IMR-90 (cell line): ENCODE results near the gene EIF6. TPM values are rescaled to one million over a fixed set of nuclear protein-coding genes. Genes with fewer than 3 reads are reported as not detected.

Experiments
- ATAC-seq: fragments of 200-7000 bp; cut with Tn5 transposase; 2 replicates; pipeline ENCODE4 v1.9.1; 2020; ENCODE audit warnings: low read depth, mild to moderate bottlenecking, moderate library complexity
- BruUV-seq: library from RNA; stranded (reverse); fragments of 400-500 nt; replicated peaks from 2 replicates; lab custom pipeline; 2021; lab: Mats Ljungman, UMichigan
- CTCF ChIA-PET: fragments of 300-600 bp; formaldehyde crosslinking; extraction: SDS; loops from one replicate; lab custom pipeline; 2021; ENCODE audit warnings: antibody characterized with exemption; lab: Yijun Ruan, JAX
- POLR2A ChIA-PET: fragments of 300-600 bp; sonication (Branson Sonifier 250); formaldehyde crosslinking; loops from one replicate; lab custom pipeline; 2022; ENCODE audit warnings: antibody characterized with exemption; ENCODE audit not compliant: unreplicated experiment; lab: Charles Lee
- DNase-seq: peaks from one replicate; pipeline ENCODE4 v3.0.0; 2013
- H2AFZ ChIP-seq: replicated peaks from 2 replicates; pipeline ENCODE3; 2013; ENCODE audit warnings: low read length, mild to moderate bottlenecking; ENCODE audit not compliant: poor library complexity
- H2AK5ac ChIP-seq: 2 replicates; pipeline ENCODE4 v1.6.1; 2013; ENCODE audit warnings: low read depth, low read length, inconsistent platforms
- H2AK9ac ChIP-seq: replicated peaks from 2 replicates; pipeline ENCODE3; 2013; ENCODE audit warnings: mild to moderate bottlenecking, low read depth, low read length, moderate library complexity; ENCODE audit not compliant: poor library complexity
- H2BK120ac ChIP-seq: 2 replicates; pipeline ENCODE4 v1.6.1; 2013; ENCODE audit warnings: low read depth, low read length, inconsistent platforms
- H2BK15ac ChIP-seq: 3 replicates; pipeline ENCODE4 v1.6.1; 2013; ENCODE audit warnings: low read depth, low read length, inconsistent platforms
- H2BK20ac ChIP-seq: 2 replicates; pipeline ENCODE4 v1.6.1; 2013; ENCODE audit warnings: low read depth, mild to moderate bottlenecking, inconsistent platforms, low read length, moderate library complexity
- H2BK5ac ChIP-seq: 2 replicates; pipeline ENCODE4 v1.6.1; 2013; ENCODE audit warnings: mild to moderate bottlenecking, low read depth, low read length, inconsistent platforms; ENCODE audit not compliant: poor library complexity, severe bottlenecking
- H3K14ac ChIP-seq: replicated peaks from 2 replicates; pipeline ENCODE4 v1.6.1; 2013; ENCODE audit warnings: low read depth, low read length, inconsistent platforms
- H3K18ac ChIP-seq: 2 replicates; pipeline ENCODE4 v1.6.1; 2013; ENCODE audit warnings: low read depth, low read length, control low read depth
- H3K23ac ChIP-seq: 2 replicates; pipeline ENCODE4 v1.6.1; 2013; ENCODE audit warnings: low read depth, low read length, inconsistent platforms
- H3K27ac ChIP-seq: 2 replicates; pipeline ENCODE4 v1.5.1; 2013; ENCODE audit warnings: mild to moderate bottlenecking, control low read depth, low read length; ENCODE audit not compliant: insufficient read depth
- H3K27me3 ChIP-seq: 2 replicates; pipeline ENCODE4 v1.6.1; 2013; ENCODE audit warnings: low read length; ENCODE audit not compliant: control insufficient read depth, insufficient read depth
- H3K36me3 ChIP-seq: 2 replicates; pipeline ENCODE4 v1.6.1; 2013; ENCODE audit warnings: low read length, mixed read lengths; ENCODE audit not compliant: control insufficient read depth, insufficient read depth
- H3K4ac ChIP-seq: 2 replicates; pipeline ENCODE4 v1.6.1; 2013; ENCODE audit warnings: low read depth, low read length, inconsistent platforms
- H3K4me1 ChIP-seq: 2 replicates; pipeline ENCODE4 v1.6.1; 2013; ENCODE audit warnings: low read length, mixed read lengths; ENCODE audit not compliant: control insufficient read depth, insufficient read depth
- H3K4me2 ChIP-seq: 2 replicates; pipeline ENCODE4 v1.6.1; 2013; ENCODE audit warnings: low read depth, mild to moderate bottlenecking, control low read depth, low read length, moderate library complexity
- H3K4me3 ChIP-seq: 2 replicates; pipeline ENCODE4 v1.5.1; 2013; ENCODE audit warnings: low read depth, mild to moderate bottlenecking, control low read depth, low read length, moderate library complexity; ENCODE audit not compliant: insufficient read depth
- H3K56ac ChIP-seq: 2 replicates; pipeline ENCODE4 v1.6.1; 2013; ENCODE audit warnings: low read length, inconsistent platforms; ENCODE audit not compliant: insufficient read depth; ENCODE audit errors: extremely low read depth
- H3K79me1 ChIP-seq, 2 experiments: 2 replicates each; pipeline ENCODE4 v1.6.1; 2013; ENCODE audit warnings: low read length in 2 of 2, inconsistent platforms in 1 of 2, low read depth in 1 of 2
- H3K9ac ChIP-seq: 2 replicates; pipeline ENCODE4 v1.6.1; 2013; ENCODE audit warnings: low read depth, low read length, control low read depth
- H3K9me1 ChIP-seq: 2 replicates; pipeline ENCODE4 v1.6.1; 2013; ENCODE audit warnings: low read length, inconsistent platforms; ENCODE audit not compliant: insufficient read depth
- H3K9me3 ChIP-seq: 2 replicates; pipeline ENCODE4 v1.6.1; 2013; ENCODE audit warnings: low read length; ENCODE audit not compliant: control insufficient read depth, insufficient read depth
- H4K20me1 ChIP-seq: 2 replicates; pipeline ENCODE4 v1.6.1; 2013; ENCODE audit warnings: low read length, inconsistent platforms; ENCODE audit not compliant: insufficient read depth
- H4K5ac ChIP-seq: 2 replicates; pipeline ENCODE4 v1.6.1; 2013; ENCODE audit warnings: mild to moderate bottlenecking, low read depth, low read length, control low read depth
- H4K8ac ChIP-seq, 2 experiments: 2 replicates each; pipeline ENCODE4 v1.6.1; 2013; ENCODE audit warnings: low read depth in 2 of 2, low read length in 2 of 2, control low read depth in 1 of 2, inconsistent platforms in 1 of 2
- H4K91ac ChIP-seq: 2 replicates; pipeline ENCODE4 v1.6.1; 2013; ENCODE audit warnings: low read depth, low read length, inconsistent platforms; ENCODE audit not compliant: insufficient read depth
- BHLHE40 ChIP-seq: fragments of 150-350 bp; IDR thresholded peaks from 2 replicates; pipeline ENCODE4 v1.6.1; 2016; ENCODE audit warnings: mild to moderate bottlenecking, low read depth, low read length
- CEBPB ChIP-seq: IDR thresholded peaks from 2 replicates; pipeline ENCODE4 v1.6.1; 2012; ENCODE audit warnings: low read depth, low read length, improper control_type of control experiment
- CHD1 ChIP-seq: IDR thresholded peaks from 2 replicates; pipeline ENCODE4 v1.6.1; 2012; ENCODE audit warnings: low read depth, low read length, improper control_type of control experiment
- CTCF ChIP-seq: conservative IDR thresholded peaks from 2 replicates; pipeline ENCODE4 v1.5.1; 2012; ENCODE audit warnings: mild to moderate bottlenecking, low read depth, low read length, improper control_type of control experiment
- ELK1 ChIP-seq: fragments of 150-350 bp; IDR thresholded peaks from 2 replicates; pipeline ENCODE4 v1.6.1; 2016; ENCODE audit warnings: low read depth, mild to moderate bottlenecking, low read length, moderate library complexity, borderline replicate concordance
- MAFK ChIP-seq: IDR thresholded peaks from 2 replicates; pipeline ENCODE4 v1.6.1; 2012; ENCODE audit warnings: low read depth, low read length, improper control_type of control experiment
- MXI1 ChIP-seq: IDR thresholded peaks from 2 replicates; pipeline ENCODE4 v1.6.1; 2012; ENCODE audit warnings: low read depth, mild to moderate bottlenecking, low read length, moderate library complexity, borderline replicate concordance
- NFE2L2 ChIP-seq: fragments of 150-350 bp; IDR thresholded peaks from 2 replicates; pipeline ENCODE4 v1.6.1; 2016; ENCODE audit warnings: low read depth, mild to moderate bottlenecking, low read length
- RFX5 ChIP-seq: IDR thresholded peaks from 2 replicates; pipeline ENCODE4 v1.8.0; 2012; ENCODE audit warnings: low read depth, mild to moderate bottlenecking, low read length, moderate library complexity
- USF2 ChIP-seq: fragments of 150-350 bp; IDR thresholded peaks from 2 replicates; pipeline ENCODE4 v1.6.1; 2017; ENCODE audit warnings: mild to moderate bottlenecking, antibody characterized with exemption, low read length, low read depth
- WGBS, 2 experiments: methylation state at CpG; one replicate each; pipeline versions ENCODE4 v1.1.5 to v1.1.7; 2013; ENCODE audit warnings: missing lambda C conversion rate in 2 of 2; ENCODE audit not compliant: insufficient read length in 1 of 2; ENCODE audit errors: extremely low coverage in 2 of 2; 5-methylcytosine and 5-hydroxymethylcytosine counted together
- dilution Hi-C: fragments of 300-500 bp; cut with HindIII; formaldehyde crosslinking; loops from one replicate; pipeline ENCODE4 v1.14.3; 2018; ENCODE audit warnings: low sequenced_read_pairs; ENCODE audit not compliant: unreplicated experiment
- in situ Hi-C: fragments of 300-500 bp; cut with MboI; formaldehyde crosslinking; loops from 3 replicates; pipeline ENCODE4 v1.14.3; 2019; ENCODE audit warnings: low sequenced_read_pairs, inconsistent platforms, mixed read lengths
- intact Hi-C: fragments of 100-400 bp; cut with micrococcal nuclease; formaldehyde crosslinking; loops from 2 replicates; pipeline ENCODE4 v1.10.0; 2022
- polyA plus RNA-seq, 3 experiments: library from polyadenylated mRNA; depleted of rRNA; stranded (reverse); fragments of >200 nt; gene quantifications; 2 replicates each; pipeline ENCODE4 v1.2.3, GENCODE V29; 2012; ENCODE audit warnings: low replicate concordance in 1 of 3
- total RNA-seq: library from RNA; depleted of rRNA; stranded (reverse); fragments of >200 nt; gene quantifications from 2 replicates; pipeline ENCODE4 v1.2.3, GENCODE V29; 2012

The EIF6 gene
- total and polyA plus RNA-seq, 2 of the 4 experiments (the other 2 are of a cell fraction), result 215 to 227 TPM

- H4K5ac ChIP-seq, result no peak overlapping the region
- ATAC-seq, result no peak
- H3K9ac ChIP-seq, result no peak overlapping the region
- H3K18ac ChIP-seq, result no peak overlapping the region
- H3K56ac ChIP-seq, result no peak overlapping the region
- H3K36me3 ChIP-seq, result no peaks in the 10 kb centered on the region
- H4K8ac ChIP-seq, result no peak overlapping the region
- TF ChIP-seq MAFK, result no peak
- no peak for TF ChIP-seq USF2
- TF ChIP-seq CEBPB, result no peak
- TF ChIP-seq MXI1, result no peak
- TF ChIP-seq CHD1, result no peak
- no peak for TF ChIP-seq RFX5
- no peak for TF ChIP-seq CTCF
- no peak for TF ChIP-seq ELK1
- no peak for TF ChIP-seq BHLHE40
- TF ChIP-seq NFE2L2, result no peak
- H4K91ac ChIP-seq, result no peak overlapping the region
- 0 out of 4 replicates have a peak, but pooled peaks cover 0 to 3% of the 10 kb centered on the region in 2 experiments for H3K79me1 ChIP-seq
- ChIA-PET CTCF (no interaction called here), POLR2A (interaction anchor here (0.5 kb wide), 1 partner anchor 12 kb away, joined by 10 read pairs; no protein-coding TSS in a partner anchor)
- DNase-seq, result no peak
- intact Hi-C loops (no loop called here), in situ Hi-C loops (loop anchor here (25.0 kb wide), 1 partner anchor 389 kb away; the partner anchor contains the start of gene GGT7), dilution Hi-C loops (no loop called here)
- no peak overlapping the region for H2BK120ac ChIP-seq
- H3K9me3 ChIP-seq, result no peaks in the 10 kb centered on the region
- peaks cover 5% of the 10 kb centered on the region; the same call in 1 of the 2 replicates for H3K9me1 ChIP-seq
- H3K14ac ChIP-seq, result no peak overlapping the region
- no peak overlapping the region for H2AFZ ChIP-seq
- H4K20me1 ChIP-seq, result no peaks in the 10 kb centered on the region
- no peak overlapping the region for H2BK15ac ChIP-seq
- no peak overlapping the region for H2BK5ac ChIP-seq
- no peak overlapping the region for H3K27ac ChIP-seq
- no peak overlapping the region for H2AK5ac ChIP-seq
- no TSS peak for BruUV-seq
- peaks cover 5% of the 10 kb centered on the region; the same call in 1 of the 2 replicates for H3K4me1 ChIP-seq
- no peak overlapping the region for H3K23ac ChIP-seq
- whole genome bisulfite sequencing, 2 experiments, result no CpG with 5 or more reads among the region's 2 CpGs
- H3K27me3 ChIP-seq, result no peaks in the 10 kb centered on the region
- H3K4me2 ChIP-seq, result no peak overlapping the region
- no peak overlapping the region for H2BK20ac ChIP-seq
- H2AK9ac ChIP-seq, result no peak overlapping the region
- no peak overlapping the region for H3K4me3 ChIP-seq
- no peak overlapping the region for H3K4ac ChIP-seq
Measured at GRCh38 chr20:35251613-35251940, 33.0 kb downstream of the EIF6 start.
